ENCODE data around the gene HNRNPLL. TPM values are rescaled to one million over a fixed set of nuclear protein-coding genes. Genes with fewer than 3 reads are reported as not detected.

Gene HNRNPLL
- polyA plus RNA-seq, 3 donors, result 67.4 to 75.3 (median 73.1) TPM

- no peak for DNase-seq
Measured at GRCh38 chr2:38533180-38533579, 69.5 kb downstream of the HNRNPLL start.

GRCh38 chr2:38532366-38532765 is 70.4 kb downstream of the HNRNPLL start:
- DNase-seq, result no peak

GRCh38 chr2:38529208-38529607 is 73.5 kb downstream of the HNRNPLL start:
- DNase-seq, result no peak

- no peak for DNase-seq
Measured at GRCh38 chr2:38528534-38528933, 74.2 kb downstream of the HNRNPLL start.

GRCh38 chr2:38528008-38528442 is 74.7 kb downstream of the HNRNPLL start:
- peak; percentile 46 for DNase-seq

GRCh38 chr2:38527338-38528007 is 75.3 kb downstream of the HNRNPLL start:
- no peak for DNase-seq

- DNase-seq, result no peak
Measured at GRCh38 chr2:38526195-38526594, 76.5 kb downstream of the HNRNPLL start.

GRCh38 chr2:38524580-38524979 is 78.1 kb downstream of the HNRNPLL start:
- no peak for DNase-seq

GRCh38 chr2:38523728-38524437 is 78.8 kb downstream of the HNRNPLL start:
- no peak for DNase-seq

GRCh38 chr2:38522754-38523349 is 79.9 kb downstream of the HNRNPLL start:
- DNase-seq, result peak; percentile 74

- DNase-seq, result no peak
Measured at GRCh38 chr2:38521835-38522234, 80.9 kb downstream of the HNRNPLL start.

- DNase-seq, result no peak
Measured at GRCh38 chr2:38517284-38517683, 85.4 kb downstream of the HNRNPLL start.

GRCh38 chr2:38516526-38516925 is 86.2 kb downstream of the HNRNPLL start:
- no peak for DNase-seq

- DNase-seq, result no peak
Measured at GRCh38 chr2:38516122-38516521, 86.6 kb downstream of the HNRNPLL start.

- DNase-seq, result peak; percentile 84
Measured at GRCh38 chr2:38515155-38516074, 87.3 kb downstream of the HNRNPLL start.

- DNase-seq, result no peak
Measured at GRCh38 chr2:38514603-38515154, 88.0 kb downstream of the HNRNPLL start.

- DNase-seq, result no peak
Measured at GRCh38 chr2:38512211-38512610, 90.5 kb downstream of the HNRNPLL start.
